A673 (cell line): ENCODE measurements around the gene ADK. TPM values are rescaled to one million over a fixed set of nuclear protein-coding genes. Genes with fewer than 3 reads are reported as not detected.

Experiments
- BruUV-seq: library from RNA; stranded (reverse); fragments of 400-500 nt; replicated peaks from 2 replicates; lab custom pipeline; 2021; lab: Mats Ljungman, UMichigan
- CTCF ChIA-PET: fragments of 300-600 bp; sonication (Branson Sonifier 250); formaldehyde crosslinking; loops from one replicate; lab custom pipeline; 2022; ENCODE audit warnings: antibody characterized with exemption; lab: Charles Lee
- POLR2A ChIA-PET: fragments of 300-600 bp; sonication (Branson Sonifier 250); formaldehyde crosslinking; loops from one replicate; lab custom pipeline; 2022; ENCODE audit warnings: antibody characterized with exemption; ENCODE audit not compliant: low non-redundant PET; lab: Charles Lee
- DNase-seq: peaks from one replicate; pipeline ENCODE4 v3.0.0-alpha.2; 2015; ENCODE audit warnings: low spot score
- H3K27ac ChIP-seq: fragments of 200-600 bp; sonication (generic); 2 replicates; pipeline ENCODE4 v1.5.1; 2016; ENCODE audit warnings: mixed run types, low read depth, mild to moderate bottlenecking, mixed read lengths, antibody characterized with exemption, low read length; ENCODE audit not compliant: poor library complexity, severe bottlenecking
- H3K27me3 ChIP-seq: fragments of 200-600 bp; sonication (generic); replicated peaks from 2 replicates; pipeline ENCODE4 v1.6.1; 2017; ENCODE audit warnings: mixed run types, low read depth, mild to moderate bottlenecking, mixed read lengths, antibody characterized with exemption, low read length; ENCODE audit not compliant: insufficient read depth, poor library complexity
- H3K36me3 ChIP-seq: fragments of 200-600 bp; sonication (generic); 2 replicates; pipeline ENCODE4 v1.6.1; 2016; ENCODE audit warnings: mixed run types, mild to moderate bottlenecking, mixed read lengths, antibody characterized with exemption, low read length; ENCODE audit not compliant: insufficient read depth, poor library complexity, severe bottlenecking
- H3K4me1 ChIP-seq: fragments of 200-600 bp; sonication (generic); 2 replicates; pipeline ENCODE4 v1.6.1; 2017; ENCODE audit warnings: mixed run types, mild to moderate bottlenecking, mixed read lengths, antibody characterized with exemption, low read length; ENCODE audit not compliant: insufficient read depth, poor library complexity, severe bottlenecking
- H3K4me3 ChIP-seq: fragments of 200-600 bp; sonication (generic); 2 replicates; pipeline ENCODE4 v1.5.1; 2016; ENCODE audit warnings: low read depth, mixed run types, mild to moderate bottlenecking, mixed read lengths, low read length; ENCODE audit not compliant: poor library complexity, severe bottlenecking
- H3K9me3 ChIP-seq: fragments of 200-600 bp; sonication (generic); 2 replicates; pipeline ENCODE4 v1.6.1; 2016; ENCODE audit warnings: mixed run types, low read depth, mild to moderate bottlenecking, mixed read lengths, antibody characterized with exemption, low read length; ENCODE audit not compliant: poor library complexity, severe bottlenecking
- CTCF ChIP-seq: fragments of 300-800, 200-600 bp; sonication (generic); conservative IDR thresholded peaks from 2 replicates; pipeline ENCODE4 v1.5.1; 2017; ENCODE audit warnings: low read depth, mild to moderate bottlenecking, antibody characterized with exemption, low read length, moderate library complexity, mixed read lengths
- EZH2 ChIP-seq: fragments of 200-600 bp; sonication (generic); IDR thresholded peaks from 2 replicates; pipeline ENCODE4 v1.6.1; 2017; ENCODE audit warnings: borderline replicate concordance, low read depth, mild to moderate bottlenecking, mixed read lengths, antibody characterized with exemption, low read length; ENCODE audit not compliant: poor library complexity, severe bottlenecking
- intact Hi-C: fragments of 100-400 bp; cut with micrococcal nuclease; formaldehyde crosslinking; loops from one replicate; pipeline ENCODE4 v1.10.0; 2022; ENCODE audit not compliant: unreplicated experiment
- total RNA-seq: library from RNA; stranded (reverse); gene quantifications from 2 replicates; pipeline ENCODE4 v1.2.3, GENCODE V29; 2021

Gene ADK
- total RNA-seq, 1 experiment from 2014 or later, result 49.0 TPM

- BruUV-seq, result no TSS peak
- intact Hi-C loops, result loop anchor here (10.0 kb wide), 1 partner anchor 110 kb away; no protein-coding TSS in a partner anchor
- POLR2A ChIA-PET, result interaction anchor here (0.7 kb wide), 1 partner anchor 404 kb away, joined by 3 read pairs; no protein-coding TSS in a partner anchor
- no peak for DNase-seq
- Histone ChIP-seq H3K36me3 (no peaks in the 10 kb centered on the region), H3K4me3 (no peak overlapping the region), H3K27ac (no peak overlapping the region), H3K27me3 (no peaks in the 10 kb centered on the region), H3K4me1 (peaks cover 29% of the 10 kb centered on the region), H3K9me3 (no peaks in the 10 kb centered on the region)
- TF ChIP-seq EZH2 (no peak), CTCF (peak; percentile 65)
- CTCF ChIA-PET, result no interaction called here
These were observed 83.5 kb downstream of the ADK start for GRCh38 chr10:74234569-74234968.

DNA sequence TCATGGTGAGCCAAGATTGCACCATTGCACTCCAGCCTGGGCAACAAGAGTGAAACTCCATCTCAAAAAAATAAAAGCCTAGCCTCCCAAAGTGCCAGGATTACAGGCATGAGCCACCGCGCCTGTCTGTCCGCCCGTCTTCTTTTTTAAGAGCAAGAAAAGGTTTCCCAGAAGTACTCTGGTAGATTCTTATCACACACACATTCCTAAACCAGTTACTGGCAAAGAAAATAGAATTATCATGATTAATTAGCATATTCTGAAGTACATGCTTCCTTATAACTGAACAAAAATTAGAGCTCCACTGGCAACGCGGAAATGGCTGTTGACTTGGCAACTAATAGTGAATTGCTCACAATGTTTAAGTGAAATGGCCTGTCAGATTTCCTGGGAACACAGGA, 87.0 kb downstream of the ADK start:
- no peaks in the 10 kb centered on the region for H3K9me3 ChIP-seq
- BruUV-seq, result no TSS peak
- peak overlapping the region; percentile 43 for H3K27ac ChIP-seq
- CTCF ChIA-PET, result interaction anchor here (0.7 to 0.9 kb wide), 2 partner anchors 62 to 351 kb away, joined by 3 to 6 read pairs; no protein-coding TSS in a partner anchor
- DNase-seq, result peak; percentile 93
- TF ChIP-seq EZH2, result no peak
- no peak for TF ChIP-seq CTCF
- peak overlapping the region; percentile 20 for H3K4me3 ChIP-seq
- POLR2A ChIA-PET, result interaction anchor here (0.5 to 0.6 kb wide), 2 partner anchors 440 to 730 kb away, joined by 6 read pairs; no protein-coding TSS in a partner anchor
- intact Hi-C loops, result loop anchor here (5.0 to 10.0 kb wide), 3 partner anchors 113 to 999 kb away; partner anchors contain the start of gene COMTD1
- H3K27me3 ChIP-seq, result no peaks in the 10 kb centered on the region
- H3K36me3 ChIP-seq, result no peaks in the 10 kb centered on the region
- peaks cover 35% of the 10 kb centered on the region for H3K4me1 ChIP-seq

DNA sequence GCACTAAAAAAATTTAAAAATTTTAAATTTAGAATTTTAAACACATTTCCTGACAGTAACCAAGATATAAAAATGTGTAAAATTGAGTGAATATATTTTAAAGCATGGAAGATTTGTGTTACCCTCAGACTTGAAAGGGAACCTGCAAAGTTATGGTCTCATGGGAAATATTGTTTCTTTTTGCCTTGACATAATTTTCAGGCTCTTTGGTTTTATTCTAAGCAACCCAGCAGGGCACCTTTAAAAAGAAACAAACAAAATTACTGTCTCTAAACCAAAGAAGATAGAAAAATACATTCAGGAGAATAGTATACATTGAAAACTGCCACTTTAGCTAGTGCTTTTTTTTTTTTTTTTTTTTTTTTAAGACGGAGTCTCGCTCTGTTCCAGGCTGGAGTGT, 87.5 kb downstream of the ADK start:
- H3K36me3 ChIP-seq, result no peaks in the 10 kb centered on the region
- peak; percentile 54 for DNase-seq
- peak overlapping the region; percentile 43 for H3K27ac ChIP-seq
- no peaks in the 10 kb centered on the region for H3K9me3 ChIP-seq
- H3K4me1 ChIP-seq, result peaks cover 35% of the 10 kb centered on the region
- intact Hi-C loops, result loop anchor here (5.0 to 10.0 kb wide), 3 partner anchors 114 to 999 kb away; partner anchors contain the start of gene COMTD1
- BruUV-seq, result no TSS peak
- CTCF ChIA-PET, result interaction anchor here (0.6 to 0.7 kb wide), 2 partner anchors 59 to 61 kb away, joined by 4 to 6 read pairs; no protein-coding TSS in a partner anchor
- POLR2A ChIA-PET, result interaction anchor here (0.5 kb wide), 1 partner anchor 440 kb away, joined by 6 read pairs; no protein-coding TSS in a partner anchor
- H3K27me3 ChIP-seq, result no peaks in the 10 kb centered on the region
- peak overlapping the region; percentile 20 for H3K4me3 ChIP-seq
- no peak for TF ChIP-seq EZH2
- no peak for TF ChIP-seq CTCF
